SU-DHL-6 (cell line): Measurements from ENCODE around the gene GBP4.

Experiments used
- H2AFZ ChIP-seq: fragments of 200-600 bp; sonication (generic); 2 replicates; pipeline ENCODE4 v1.6.1; 2014; ENCODE audit warnings: low read depth, mild to moderate bottlenecking, moderate library complexity, mixed read lengths, antibody characterized with exemption, low read length; ENCODE audit not compliant: severe bottlenecking
- H3F3A ChIP-seq: fragments of 200-600 bp; shearing (Covaris generic); 2 replicates; pipeline ENCODE4 v1.6.0; 2016; ENCODE audit warnings: antibody characterized with exemption, mild to moderate bottlenecking; ENCODE audit not compliant: insufficient read depth
- H3K27ac ChIP-seq: fragments of 200-600 bp; sonication (generic); 2 replicates; pipeline ENCODE4 v1.5.1; 2016; ENCODE audit warnings: low read depth, mild to moderate bottlenecking, low read length, moderate library complexity, mixed read lengths
- H3K27me3 ChIP-seq: fragments of 200-600 bp; sonication (generic), shearing (Covaris generic); 2 replicates; pipeline ENCODE4 v1.6.0; 2014; ENCODE audit warnings: mild to moderate bottlenecking, low read length
- H3K36me3 ChIP-seq: fragments of 200-600 bp; sonication (generic); 2 replicates; pipeline ENCODE4 v1.6.1; 2014; ENCODE audit warnings: mild to moderate bottlenecking, low read length, mixed read lengths
- H3K4me2 ChIP-seq: fragments of 300-600, 200-600 bp; shearing (Covaris generic), sonication (generic); 2 replicates; pipeline ENCODE4 v1.6.0; 2014; ENCODE audit warnings: low read length, low read depth, mild to moderate bottlenecking; ENCODE audit not compliant: poor library complexity, severe bottlenecking
- H3K4me3 ChIP-seq: fragments of 200-600 bp; sonication (generic); 2 replicates; pipeline ENCODE4 v1.5.1; 2014; ENCODE audit warnings: antibody characterized with exemption, low read length, mild to moderate bottlenecking, mixed read lengths; ENCODE audit not compliant: insufficient read depth, poor library complexity, severe bottlenecking
- H3K79me2 ChIP-seq: fragments of 200-600 bp; sonication (generic); 2 replicates; pipeline ENCODE4 v1.6.1; 2014; ENCODE audit warnings: mild to moderate bottlenecking, low read length, moderate library complexity; ENCODE audit not compliant: insufficient read depth
- H3K9ac ChIP-seq: fragments of 200-600 bp; sonication (generic); 2 replicates; pipeline ENCODE4 v1.7.0; 2014; ENCODE audit warnings: mild to moderate bottlenecking, low read length
- H3K9me2 ChIP-seq: fragments of 200-600 bp; sonication (generic); replicated peaks from 2 replicates; pipeline ENCODE4 v1.6.1; 2014; ENCODE audit warnings: low read length; ENCODE audit not compliant: insufficient read depth
- H3K9me3 ChIP-seq: fragments of 200-600 bp; sonication (generic); 2 replicates; pipeline ENCODE4 v1.6.1; 2014; ENCODE audit warnings: low read length, mixed read lengths; ENCODE audit not compliant: insufficient read depth
- H4K20me1 ChIP-seq: fragments of 200-600 bp; sonication (generic); 2 replicates; pipeline ENCODE4 v1.6.1; 2014; ENCODE audit warnings: low read depth, mild to moderate bottlenecking, antibody characterized with exemption, low read length, moderate library complexity, mixed read lengths
- EZH2phosphoT487 ChIP-seq: fragments of 200-600 bp; sonication (generic), shearing (Covaris generic); conservative IDR thresholded peaks from 2 replicates; pipeline ENCODE4 v1.6.1; 2018; ENCODE audit warnings: mild to moderate bottlenecking, antibody characterized with exemption, low read length, moderate library complexity, mixed read lengths
- TF ChIP-seq, protein P1 (sequence below): fragments of 200-600 bp; sonication (generic); IDR thresholded peaks from one replicate; pipeline ENCODE4 v1.5.1; 2017; ENCODE audit warnings: antibody characterized with exemption, mild to moderate bottlenecking, low read length, moderate library complexity; ENCODE audit not compliant: insufficient read depth, poor library complexity, severe bottlenecking

GBP4 gene

DNA sequence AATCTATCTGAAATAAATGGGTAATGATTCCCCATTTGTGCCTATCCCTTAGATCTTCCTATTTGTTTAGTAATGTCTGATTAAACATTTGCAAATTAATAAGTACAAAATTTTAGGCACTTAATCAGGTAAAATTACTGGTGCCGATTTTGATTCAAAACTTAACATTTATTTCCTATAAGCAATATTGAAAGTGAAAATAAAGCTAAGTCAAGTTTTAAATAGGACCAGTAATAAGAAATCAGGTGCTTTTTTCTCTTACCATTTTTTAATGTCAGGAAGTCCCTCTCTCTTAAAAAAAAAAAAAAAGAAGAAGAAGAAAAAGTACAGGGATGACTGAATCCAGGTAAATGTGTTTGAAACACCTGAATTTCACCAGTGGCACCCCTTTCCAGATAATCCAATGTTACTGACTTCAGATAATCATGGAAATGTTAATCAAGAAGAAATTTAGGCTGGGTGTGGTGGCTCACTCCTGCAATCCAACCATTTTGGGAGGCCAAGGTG lies 836 bp upstream of the GBP4 start:
- Histone ChIP-seq H3F3A (no peaks in the 10 kb centered on the region), H2AFZ (no peak overlapping the region), H3K27me3 (no peaks in the 10 kb centered on the region), H3K4me2 (no peak overlapping the region), H3K36me3 (no peaks in the 10 kb centered on the region), H3K9me3 (no peaks in the 10 kb centered on the region), H3K9me2 (no peaks in the 10 kb centered on the region), H3K27ac (no peak overlapping the region), H3K79me2 (no peaks in the 10 kb centered on the region), H3K4me3 (no peak overlapping the region), H3K9ac (no peak overlapping the region), H4K20me1 (no peaks in the 10 kb centered on the region)
- TF ChIP-seq, protein P1, sequence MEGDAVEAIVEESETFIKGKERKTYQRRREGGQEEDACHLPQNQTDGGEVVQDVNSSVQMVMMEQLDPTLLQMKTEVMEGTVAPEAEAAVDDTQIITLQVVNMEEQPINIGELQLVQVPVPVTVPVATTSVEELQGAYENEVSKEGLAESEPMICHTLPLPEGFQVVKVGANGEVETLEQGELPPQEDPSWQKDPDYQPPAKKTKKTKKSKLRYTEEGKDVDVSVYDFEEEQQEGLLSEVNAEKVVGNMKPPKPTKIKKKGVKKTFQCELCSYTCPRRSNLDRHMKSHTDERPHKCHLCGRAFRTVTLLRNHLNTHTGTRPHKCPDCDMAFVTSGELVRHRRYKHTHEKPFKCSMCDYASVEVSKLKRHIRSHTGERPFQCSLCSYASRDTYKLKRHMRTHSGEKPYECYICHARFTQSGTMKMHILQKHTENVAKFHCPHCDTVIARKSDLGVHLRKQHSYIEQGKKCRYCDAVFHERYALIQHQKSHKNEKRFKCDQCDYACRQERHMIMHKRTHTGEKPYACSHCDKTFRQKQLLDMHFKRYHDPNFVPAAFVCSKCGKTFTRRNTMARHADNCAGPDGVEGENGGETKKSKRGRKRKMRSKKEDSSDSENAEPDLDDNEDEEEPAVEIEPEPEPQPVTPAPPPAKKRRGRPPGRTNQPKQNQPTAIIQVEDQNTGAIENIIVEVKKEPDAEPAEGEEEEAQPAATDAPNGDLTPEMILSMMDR = no peak
- TF ChIP-seq EZH2phosphoT487 = no peak

DNA sequence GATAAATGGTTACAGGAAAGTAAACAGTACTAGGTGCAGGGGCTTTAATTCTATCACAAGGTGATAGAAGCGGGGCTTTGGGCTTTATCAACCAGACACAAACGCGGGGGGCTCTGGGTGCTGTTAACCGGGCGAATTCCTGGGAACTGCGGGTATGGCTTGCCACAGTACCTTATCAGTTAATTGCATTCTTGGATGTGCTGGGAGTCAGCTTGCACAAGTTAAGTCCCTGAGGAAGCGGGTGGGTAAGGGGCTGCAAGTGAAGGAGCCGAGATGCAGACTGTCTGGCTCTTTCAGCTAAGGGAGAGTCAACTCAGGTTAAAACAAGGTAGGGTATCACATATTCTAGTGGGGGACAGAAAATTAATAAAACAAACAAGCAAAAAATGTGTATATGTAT lies 661 bp downstream of the GBP4 start:
- no peak overlapping the region for H3K9ac ChIP-seq
- no peak overlapping the region for H3K27ac ChIP-seq
- no peaks in the 10 kb centered on the region for H3K36me3 ChIP-seq
- TF ChIP-seq EZH2phosphoT487 = no peak
- TF ChIP-seq, protein P1 = no peak
- no peak overlapping the region for H3K4me2 ChIP-seq
- no peak overlapping the region for H2AFZ ChIP-seq
- no peak overlapping the region for H3K4me3 ChIP-seq
- no peaks in the 10 kb centered on the region for H3K27me3 ChIP-seq
- no peaks in the 10 kb centered on the region for H3F3A ChIP-seq
- no peaks in the 10 kb centered on the region for H4K20me1 ChIP-seq
- no peaks in the 10 kb centered on the region for H3K79me2 ChIP-seq
- H3K9me2 ChIP-seq = no peaks in the 10 kb centered on the region
- H3K9me3 ChIP-seq = no peaks in the 10 kb centered on the region

DNA sequence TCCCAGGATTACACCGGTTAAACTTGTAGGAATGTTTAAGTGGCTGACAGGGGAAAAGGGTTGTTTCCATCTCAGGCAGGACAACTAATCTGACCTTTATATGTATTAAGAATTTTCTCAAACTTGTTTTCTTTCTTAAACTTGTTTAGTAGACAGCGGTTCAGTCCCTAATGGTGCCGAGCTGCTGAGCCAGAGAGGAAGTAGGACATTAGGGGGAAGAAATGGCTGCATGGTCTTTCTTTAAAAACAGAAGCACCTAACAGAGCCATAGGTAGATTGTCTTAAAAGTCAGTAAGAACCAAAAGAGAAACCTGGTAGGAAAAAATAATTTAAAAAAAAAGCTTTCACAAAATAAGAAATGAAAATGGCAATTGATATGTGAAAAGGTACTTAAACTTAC lies 3.3 kb downstream of the GBP4 start:
- no peaks in the 10 kb centered on the region for H3K9me2 ChIP-seq
- H2AFZ ChIP-seq = no peak overlapping the region
- no peak overlapping the region for H3K27ac ChIP-seq
- no peak overlapping the region for H3K9ac ChIP-seq
- no peaks in the 10 kb centered on the region for H4K20me1 ChIP-seq
- H3K4me2 ChIP-seq = no peak overlapping the region
- H3K36me3 ChIP-seq = no peaks in the 10 kb centered on the region
- H3K27me3 ChIP-seq = no peaks in the 10 kb centered on the region
- H3K79me2 ChIP-seq = no peaks in the 10 kb centered on the region
- TF ChIP-seq, protein P1 = no peak
- no peak for TF ChIP-seq EZH2phosphoT487
- H3K9me3 ChIP-seq = no peaks in the 10 kb centered on the region
- no peak overlapping the region for H3K4me3 ChIP-seq
- no peaks in the 10 kb centered on the region for H3F3A ChIP-seq

DNA sequence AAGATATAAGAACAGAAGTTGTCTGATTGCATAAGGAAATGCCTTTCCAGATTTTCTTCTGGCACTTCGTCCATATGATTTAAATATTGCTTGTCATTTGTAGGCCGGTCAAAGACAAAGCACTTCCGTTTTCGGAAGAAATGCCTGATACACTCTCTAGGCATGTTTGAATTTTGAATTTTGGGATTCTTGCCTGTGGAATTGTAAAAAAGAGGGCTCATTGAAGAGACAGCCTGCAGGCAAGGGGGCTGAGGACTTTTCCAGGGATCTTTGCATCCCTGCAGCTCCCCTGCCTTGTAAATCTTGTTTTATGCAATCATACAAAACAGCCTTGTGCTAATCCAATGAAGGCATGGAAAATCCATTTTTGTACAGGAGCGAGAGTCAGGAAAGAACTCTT lies 7.4 kb downstream of the GBP4 start:
- no peak overlapping the region for H2AFZ ChIP-seq

More for the DNA sequence above, 7.4 kb downstream of the GBP4 start:
- no peaks in the 10 kb centered on the region for H3K9me2 ChIP-seq
- no peaks in the 10 kb centered on the region for H3K9me3 ChIP-seq
- H3F3A ChIP-seq = no peaks in the 10 kb centered on the region
- H3K27ac ChIP-seq = no peak overlapping the region
- TF ChIP-seq EZH2phosphoT487 = no peak
- TF ChIP-seq, protein P1 = no peak
- no peaks in the 10 kb centered on the region for H3K36me3 ChIP-seq
- H3K4me2 ChIP-seq = no peak overlapping the region
- H3K4me3 ChIP-seq = no peak overlapping the region
- H4K20me1 ChIP-seq = no peaks in the 10 kb centered on the region
- no peaks in the 10 kb centered on the region for H3K27me3 ChIP-seq
- no peak overlapping the region for H3K9ac ChIP-seq
- no peaks in the 10 kb centered on the region for H3K79me2 ChIP-seq
